Sigmoid colon (tissue), 7 donors: ENCODE measurements around the gene PARVB. TPM values are rescaled to one million over a fixed set of nuclear protein-coding genes. Genes with fewer than 3 reads are reported as not detected.

Experiments used
- DNase-seq: peaks from one replicate; pipeline ENCODE4 v3.0.0-alpha.2; 2019
- H3K27ac ChIP-seq, 4 donors: fragments of 200-600 bp; sonication (generic); one replicate each; pipeline ENCODE4 v1.5.1; 2016 to 2019; ENCODE audit warnings: mild to moderate bottlenecking in 1 of 4
- H3K27me3 ChIP-seq, 3 donors: fragments of 200-600 bp; sonication (generic); one replicate each; pipeline ENCODE4 v1.5.1; 2019; ENCODE audit warnings: mild to moderate bottlenecking in 1 of 3
- H3K36me3 ChIP-seq, 4 donors: fragments of 200-600 bp; sonication (generic); one replicate each; pipeline ENCODE4 v1.5.1; 2016 to 2019
- H3K4me1 ChIP-seq, 4 donors: fragments of 200-600 bp; sonication (generic); one replicate each; pipeline ENCODE4 v1.5.1; 2017 to 2019
- H3K4me3 ChIP-seq, 4 donors: fragments of 200-600 bp; sonication (generic); one replicate each; pipeline ENCODE4 v1.5.1; 2017 to 2019; ENCODE audit warnings: mild to moderate bottlenecking in 2 of 4, moderate library complexity in 1 of 4
- H3K9me3 ChIP-seq, 4 donors: fragments of 200-600 bp in 3 of 4; sonication (generic) in 3 of 4; one replicate each; pipeline versions ENCODE4 v1.5.1 to v1.6.1; 2013 to 2019
- CTCF ChIP-seq, 4 experiments: fragments of 450-650 bp in 3 of 4; fragments of 200-600 bp in 1 of 4; IDR thresholded peaks; one replicate each; pipeline ENCODE4 v1.5.1; 2016 to 2019; ENCODE audit warnings: antibody characterized with exemption in 4 of 4, mild to moderate bottlenecking in 3 of 4, moderate library complexity in 2 of 4
- EP300 ChIP-seq, 4 donors: sonication (generic); formaldehyde crosslinking; IDR thresholded peaks; one replicate each; pipeline ENCODE4 v1.6.1; 2017; ENCODE audit warnings: antibody characterized with exemption in 4 of 4
- POLR2A ChIP-seq, 2 donors: fragments of 450-650 bp; IDR thresholded peaks; one replicate each; pipeline ENCODE4 v1.6.1; 2016; ENCODE audit warnings: antibody characterized with exemption in 2 of 2, mild to moderate bottlenecking in 2 of 2, moderate library complexity in 2 of 2
- POLR2AphosphoS5 ChIP-seq, 4 donors: sonication (generic); formaldehyde crosslinking; IDR thresholded peaks; one replicate each; pipeline ENCODE4 v1.6.1; 2017; ENCODE audit warnings: antibody characterized with exemption in 4 of 4
- WGBS, 2 donors: extraction: QIAGEN DNeasy Blood & Tissue Kit; methylation state at CpG; one replicate each; pipeline ENCODE4 v1.1.7; 2013; 5-methylcytosine and 5-hydroxymethylcytosine counted together
- intact Hi-C: fragments of 100-400 bp; cut with DNase I; formaldehyde crosslinking; loops from one replicate; pipeline ENCODE4 v1.15.1; 2023
- polyA plus RNA-seq, 3 donors: library from polyadenylated mRNA; stranded (reverse); fragments of 200-250 nt; gene quantifications; one replicate each; pipeline ENCODE4 v1.2.3, GENCODE V29; 2013
- total RNA-seq, 4 donors: library from RNA; depleted of rRNA; stranded (reverse); fragments of >200 nt; gene quantifications; one replicate each; pipeline ENCODE4 v1.1.0, GENCODE V29; 2016
- donor health status: healthy with polysubstance abuse.
- donor health status: Bipolar disorder and iron deficiency.
- donor health status: healthy.

PARVB gene
- total and polyA plus RNA-seq, 7 donors: 6.9 to 21.6 (median 18.9) TPM

- Histone ChIP-seq H3K36me3 (peaks cover 0 to 60% (median 10%) of the 10 kb centered on the region in 4 donors), H3K9me3 (no peaks in the 10 kb centered on the region), H3K4me3 (no peak overlapping the region), H3K27me3 (no peaks in the 10 kb centered on the region), H3K4me1 (no peaks in the 10 kb centered on the region), H3K27ac (no peak overlapping the region)
- no peak for DNase-seq
- no peak for TF ChIP-seq POLR2A (IDR thresholded peaks at IDR 0.05)
- no peak for TF ChIP-seq EP300 (IDR thresholded peaks at IDR 0.05)
- no peak for TF ChIP-seq POLR2AphosphoS5 (IDR thresholded peaks at IDR 0.05)
- TF ChIP-seq CTCF (IDR thresholded peaks at IDR 0.05): no peak
- intact Hi-C loops: loop anchor here (10.0 kb wide), 1 partner anchor 326 kb away; no protein-coding TSS in a partner anchor
- 91 to 95% methylated on average over 15 of the region's 15 CpGs for WGBS, 2 donors
Measured at GRCh38 chr22:43998679-43999264, 25.3 kb upstream of the PARVB start.

- intact Hi-C loops: loop anchor here (10.0 kb wide), 1 partner anchor 325 kb away; no protein-coding TSS in a partner anchor
- peaks cover 0 to 54% (median 10%) of the 10 kb centered on the region in 4 donors for H3K36me3 ChIP-seq
- no peak overlapping the region for H3K27ac ChIP-seq
- H3K4me3 ChIP-seq: no peak overlapping the region
- DNase-seq: no peak
- no peak for TF ChIP-seq POLR2AphosphoS5 (IDR thresholded peaks at IDR 0.05)
- TF ChIP-seq CTCF (IDR thresholded peaks at IDR 0.05): no peak
- H3K9me3 ChIP-seq: no peaks in the 10 kb centered on the region
- 96 to 97% methylated on average over 3 of the region's 3 CpGs for WGBS, 2 donors
- no peaks in the 10 kb centered on the region for H3K27me3 ChIP-seq
- H3K4me1 ChIP-seq: no peaks in the 10 kb centered on the region
Measured at GRCh38 chr22:43999378-43999777, 24.7 kb upstream of the PARVB start.

GRCh38 chr22:44000123-44000522 is 24.0 kb upstream of the PARVB start:
- no peak for TF ChIP-seq POLR2A (IDR thresholded peaks at IDR 0.05)
- no peak for TF ChIP-seq EP300 (IDR thresholded peaks at IDR 0.05)
- TF ChIP-seq POLR2AphosphoS5 (IDR thresholded peaks at IDR 0.05): no peak
- no peak for TF ChIP-seq CTCF (IDR thresholded peaks at IDR 0.05)
- 95 to 96% methylated on average over 4 of the region's 4 CpGs for WGBS, 2 donors
- H3K4me3 ChIP-seq: no peak overlapping the region
- H3K27ac ChIP-seq: no peak overlapping the region
- DNase-seq: no peak
- peaks cover 0 to 46% (median 10%) of the 10 kb centered on the region in 4 donors for H3K36me3 ChIP-seq
- H3K4me1 ChIP-seq: no peaks in the 10 kb centered on the region
- H3K9me3 ChIP-seq: no peaks in the 10 kb centered on the region
- intact Hi-C loops: no loop called here
- H3K27me3 ChIP-seq: no peaks in the 10 kb centered on the region

- Histone ChIP-seq H3K4me3 (no peak overlapping the region), H3K27ac (no peak overlapping the region), H3K9me3 (no peaks in the 10 kb centered on the region), H3K27me3 (no peaks in the 10 kb centered on the region), H3K36me3 (peaks cover 0 to 34% (median 5%) of the 10 kb centered on the region in 4 donors), H3K4me1 (no peaks in the 10 kb centered on the region)
- TF ChIP-seq EP300 (IDR thresholded peaks at IDR 0.05) (no peak), POLR2A (IDR thresholded peaks at IDR 0.05) (no peak), CTCF (IDR thresholded peaks at IDR 0.05) (no peak), POLR2AphosphoS5 (IDR thresholded peaks at IDR 0.05) (no peak)
- WGBS, 2 donors: 94 to 95% methylated on average over 7 of the region's 7 CpGs
- DNase-seq: no peak
- intact Hi-C loops: no loop called here
Measured at GRCh38 chr22:44001521-44001920, 22.6 kb upstream of the PARVB start.

- 93% methylated on average over 11 of the region's 11 CpGs for WGBS, 2 donors
- intact Hi-C loops: no loop called here
Measured at GRCh38 chr22:44002324-44002723, 21.8 kb upstream of the PARVB start.

More at GRCh38 chr22:44002324-44002723, 21.8 kb upstream of the PARVB start:
- no peak overlapping the region for H3K4me3 ChIP-seq
- no peak for DNase-seq
- no peaks in the 10 kb centered on the region for H3K9me3 ChIP-seq
- H3K27ac ChIP-seq: no peak overlapping the region
- peaks cover 0 to 26% (median 0%) of the 10 kb centered on the region in 4 donors for H3K36me3 ChIP-seq
- no peaks in the 10 kb centered on the region for H3K27me3 ChIP-seq
- H3K4me1 ChIP-seq: no peaks in the 10 kb centered on the region
- no peak for TF ChIP-seq EP300 (IDR thresholded peaks at IDR 0.05)
- no peak for TF ChIP-seq CTCF (IDR thresholded peaks at IDR 0.05)
- no peak for TF ChIP-seq POLR2A (IDR thresholded peaks at IDR 0.05)
- no peak for TF ChIP-seq POLR2AphosphoS5 (IDR thresholded peaks at IDR 0.05)
